Activated CD8-positive, alpha-beta T cell treated with anti-CD3 and anti-CD28 coated beads, Interleukin-2, amount 10 ng/mL, durations not matched to agents 7 days and 5 days (primary cell): ENCODE data around the gene CDH15. TPM values are rescaled to one million over a fixed set of nuclear protein-coding genes. Genes with fewer than 3 reads are reported as not detected.

ENCODE experiments used
- ATAC-seq: fragments of 150-1000 bp; cut with Tn5 transposase; one replicate; pipeline ENCODE4 v1.10.0; 2021; ENCODE audit warnings: moderate library complexity
- CTCF ChIA-PET: fragments of 350-600 bp; sonication (Branson Sonifier 250); formaldehyde crosslinking; loops from one replicate; lab custom pipeline; 2021; ENCODE audit warnings: antibody characterized with exemption; lab: Charles Lee
- POLR2A ChIA-PET: fragments of 350-600 bp; sonication (Branson Sonifier 250); formaldehyde crosslinking; loops from one replicate; lab custom pipeline; 2021; ENCODE audit warnings: antibody characterized with exemption; lab: Charles Lee
- DNase-seq: peaks from one replicate; pipeline ENCODE4 v3.0.0-alpha.2; 2020
- H3K27ac Mint-ChIP-seq: one replicate; pipeline ENCODE4 v1.8.0; 2021; ENCODE audit warnings: mild to moderate bottlenecking, mixed read lengths
- H3K27me3 Mint-ChIP-seq: one replicate; pipeline ENCODE4 v1.8.0; 2021; ENCODE audit warnings: low read depth, mixed read lengths
- H3K36me3 Mint-ChIP-seq: one replicate; pipeline ENCODE4 v1.8.0; 2021; ENCODE audit warnings: low read depth, mixed read lengths
- H3K4me1 Mint-ChIP-seq: one replicate; pipeline ENCODE4 v1.8.0; 2021; ENCODE audit warnings: low read depth, mixed read lengths
- H3K4me3 Mint-ChIP-seq: one replicate; pipeline ENCODE4 v1.8.0; 2021; ENCODE audit warnings: mild to moderate bottlenecking, mixed read lengths
- H3K9me3 Mint-ChIP-seq: one replicate; pipeline ENCODE4 v1.8.0; 2022; ENCODE audit warnings: mixed read lengths; ENCODE audit not compliant: insufficient read depth
- total RNA-seq, 2 experiments: library from RNA; stranded (reverse); gene quantifications; one replicate each; pipeline ENCODE4 v1.2.3, GENCODE V29; 2021

CDH15 gene
- total RNA-seq, result not detected

- CTCF ChIA-PET, result interaction anchor here (0.9 to 1.6 kb wide), 2 partner anchors 44 to 428 kb away, joined by 3 to 7 read pairs; no protein-coding TSS in a partner anchor
- Mint-ChIP-seq H3K4me1 (peaks cover 11% of the 10 kb centered on the region), H3K27me3 (peaks cover 5% of the 10 kb centered on the region), H3K4me3 (peak within 1 kb of the TSS; percentile 55), H3K27ac (peak within 1 kb of the TSS; percentile 68), H3K36me3 (no peaks in the 10 kb centered on the region), H3K9me3 (no peaks in the 10 kb centered on the region)
- POLR2A ChIA-PET, result interaction anchor here (0.6 kb wide), 1 partner anchor 360 kb away, joined by 3 read pairs; the partner anchor contains the start of gene APRT
- ATAC-seq (peak; percentile 93), DNase-seq (peak; percentile 94)
Measured at GRCh38 chr16:89171216-89172170, at the start of gene CDH15. CDH15 (plus strand) TSS chr16:89171748; CDS start chr16:89171832, 84 bp downstream.

- peak overlapping the region; percentile 72 for H3K27ac Mint-ChIP-seq
- no peaks in the 10 kb centered on the region for H3K27me3 Mint-ChIP-seq
- H3K36me3 Mint-ChIP-seq, result peaks cover 52% of the 10 kb centered on the region
- H3K4me1 Mint-ChIP-seq, result peaks cover 19% of the 10 kb centered on the region
- DNase-seq (peak; percentile 60), ATAC-seq (peak; percentile 50)
- POLR2A ChIA-PET, result interaction anchor here (1.9 kb wide), 1 partner anchor 26 kb away, joined by 6 read pairs; no protein-coding TSS in a partner anchor
- H3K4me3 Mint-ChIP-seq, result no peak overlapping the region
- CTCF ChIA-PET, result no interaction called here
- H3K9me3 Mint-ChIP-seq, result no peaks in the 10 kb centered on the region
Measured at GRCh38 chr16:89122322-89122851, 49.2 kb upstream of the CDH15 start.

- Mint-ChIP-seq H3K27ac (peak overlapping the region; percentile 39), H3K9me3 (no peaks in the 10 kb centered on the region), H3K4me3 (no peak overlapping the region), H3K36me3 (peaks cover 47% of the 10 kb centered on the region), H3K27me3 (no peaks in the 10 kb centered on the region), H3K4me1 (peaks cover 19% of the 10 kb centered on the region)
- ChIA-PET POLR2A (interaction anchor here (1.9 kb wide), 1 partner anchor 27 kb away, joined by 6 read pairs; no protein-coding TSS in a partner anchor), CTCF (no interaction called here)
- DNase-seq, result no peak
- ATAC-seq, result no peak
Measured at GRCh38 chr16:89123001-89123830, 48.3 kb upstream of the CDH15 start.

GRCh38 chr16:89123831-89124100 is 47.8 kb upstream of the CDH15 start:
- H3K4me1 Mint-ChIP-seq, result peaks cover 22% of the 10 kb centered on the region
- no peak for ATAC-seq
- ChIA-PET CTCF (no interaction called here), POLR2A (interaction anchor here (1.9 kb wide), 1 partner anchor 27 kb away, joined by 6 read pairs; no protein-coding TSS in a partner anchor)
- DNase-seq, result no peak
- no peaks in the 10 kb centered on the region for H3K9me3 Mint-ChIP-seq
- H3K4me3 Mint-ChIP-seq, result no peak overlapping the region
- H3K27me3 Mint-ChIP-seq, result no peaks in the 10 kb centered on the region
- H3K36me3 Mint-ChIP-seq, result peaks cover 50% of the 10 kb centered on the region
- peak overlapping the region; percentile 46 for H3K27ac Mint-ChIP-seq

- Mint-ChIP-seq H3K27ac (no peak overlapping the region), H3K27me3 (no peaks in the 10 kb centered on the region), H3K4me1 (peaks cover 4% of the 10 kb centered on the region), H3K36me3 (peaks cover 47% of the 10 kb centered on the region), H3K4me3 (no peak overlapping the region), H3K9me3 (no peaks in the 10 kb centered on the region)
- no peak for ATAC-seq
- ChIA-PET POLR2A (no interaction called here), CTCF (interaction anchor here (0.6 kb wide), 1 partner anchor 8 kb away, joined by 3 read pairs; no protein-coding TSS in a partner anchor)
- DNase-seq, result no peak
Measured at GRCh38 chr16:89129378-89129777, 42.2 kb upstream of the CDH15 start.

- no peak overlapping the region for H3K4me3 Mint-ChIP-seq
- H3K9me3 Mint-ChIP-seq, result no peaks in the 10 kb centered on the region
- H3K4me1 Mint-ChIP-seq, result peaks cover 10% of the 10 kb centered on the region
- CTCF ChIA-PET, result no interaction called here
- peaks cover 42% of the 10 kb centered on the region for H3K36me3 Mint-ChIP-seq
- POLR2A ChIA-PET, result no interaction called here
- no peaks in the 10 kb centered on the region for H3K27me3 Mint-ChIP-seq
- no peak for DNase-seq
- ATAC-seq, result no peak
- no peak overlapping the region for H3K27ac Mint-ChIP-seq
Measured at GRCh38 chr16:89130448-89130847, 41.1 kb upstream of the CDH15 start.

GRCh38 chr16:89131783-89132182 is 39.8 kb upstream of the CDH15 start:
- Mint-ChIP-seq H3K27ac (no peak overlapping the region), H3K27me3 (no peaks in the 10 kb centered on the region), H3K4me1 (peaks cover 12% of the 10 kb centered on the region), H3K36me3 (peaks cover 40% of the 10 kb centered on the region), H3K9me3 (no peaks in the 10 kb centered on the region), H3K4me3 (no peak overlapping the region)
- ChIA-PET POLR2A (interaction anchor here (0.6 kb wide), 1 partner anchor 14 kb away, joined by 3 read pairs; no protein-coding TSS in a partner anchor), CTCF (no interaction called here)
- ATAC-seq (no peak), DNase-seq (no peak)

GRCh38 chr16:89132194-89133005 is 39.1 kb upstream of the CDH15 start:
- Mint-ChIP-seq H3K9me3 (no peaks in the 10 kb centered on the region), H3K27ac (no peak overlapping the region), H3K36me3 (peaks cover 40% of the 10 kb centered on the region), H3K4me1 (peaks cover 12% of the 10 kb centered on the region), H3K4me3 (no peak overlapping the region), H3K27me3 (no peaks in the 10 kb centered on the region)
- no peak for ATAC-seq
- ChIA-PET POLR2A (no interaction called here), CTCF (no interaction called here)
- DNase-seq, result no peak

GRCh38 chr16:89133457-89134127 is 38.0 kb upstream of the CDH15 start:
- DNase-seq (no peak), ATAC-seq (no peak)
- Mint-ChIP-seq H3K27ac (no peak overlapping the region), H3K27me3 (no peaks in the 10 kb centered on the region), H3K9me3 (no peaks in the 10 kb centered on the region), H3K4me1 (peaks cover 10% of the 10 kb centered on the region), H3K36me3 (peaks cover 39% of the 10 kb centered on the region), H3K4me3 (no peak overlapping the region)
- CTCF ChIA-PET, result no interaction called here
- POLR2A ChIA-PET, result interaction anchor here (0.6 kb wide), 1 partner anchor 41 kb away, joined by 3 read pairs; no protein-coding TSS in a partner anchor

- DNase-seq (no peak), ATAC-seq (no peak)
- Mint-ChIP-seq H3K36me3 (peaks cover 32% of the 10 kb centered on the region), H3K27ac (no peak overlapping the region), H3K27me3 (no peaks in the 10 kb centered on the region), H3K4me3 (no peak overlapping the region), H3K9me3 (no peaks in the 10 kb centered on the region), H3K4me1 (peaks cover 8% of the 10 kb centered on the region)
- ChIA-PET POLR2A (no interaction called here), CTCF (no interaction called here)
Measured at GRCh38 chr16:89134269-89134668, 37.3 kb upstream of the CDH15 start.
